Measurements from ENCODE around the gene SCAF8.

The SCAF8 gene

GRCh38 chr6:154835307-154835706, 102.1 kb downstream of the SCAF8 start:
- no peak for DNase-seq
- H3K27ac Mint-ChIP-seq: no peak overlapping the region
- no peaks in the 10 kb centered on the region for H3K27me3 Mint-ChIP-seq
- H3K4me1 Mint-ChIP-seq: peaks cover 14% of the 10 kb centered on the region
- ATAC-seq: no peak
- H3K4me3 Mint-ChIP-seq: no peak overlapping the region
- H3K9me3 Mint-ChIP-seq: no peaks in the 10 kb centered on the region

GRCh38 chr6:154839546-154839945, 106.3 kb downstream of the SCAF8 start:
- Mint-ChIP-seq H3K4me1 (peaks cover 11% of the 10 kb centered on the region), H3K4me3 (no peak overlapping the region), H3K9me3 (no peaks in the 10 kb centered on the region), H3K27ac (peak overlapping the region in 1 of 2 donors; percentile 22), H3K27me3 (no peaks in the 10 kb centered on the region)
- no peak for DNase-seq
- ATAC-seq: no peak

- peaks cover 10% of the 10 kb centered on the region for H3K4me1 Mint-ChIP-seq
- ATAC-seq (no peak), DNase-seq (no peak)
- no peaks in the 10 kb centered on the region for H3K27me3 Mint-ChIP-seq
- no peak overlapping the region for H3K4me3 Mint-ChIP-seq
- no peaks in the 10 kb centered on the region for H3K9me3 Mint-ChIP-seq
- H3K27ac Mint-ChIP-seq: no peak overlapping the region
Measured at GRCh38 chr6:154840363-154840762, 107.1 kb downstream of the SCAF8 start.

GRCh38 chr6:154841109-154841508, 107.9 kb downstream of the SCAF8 start:
- DNase-seq (no peak), ATAC-seq (no peak)
- no peak overlapping the region for H3K27ac Mint-ChIP-seq
- no peak overlapping the region for H3K4me3 Mint-ChIP-seq
- peaks cover 10% of the 10 kb centered on the region for H3K4me1 Mint-ChIP-seq
- H3K27me3 Mint-ChIP-seq: no peaks in the 10 kb centered on the region
- no peaks in the 10 kb centered on the region for H3K9me3 Mint-ChIP-seq

GRCh38 chr6:154842833-154843232, 109.6 kb downstream of the SCAF8 start:
- Mint-ChIP-seq H3K9me3 (no peaks in the 10 kb centered on the region), H3K4me3 (no peak overlapping the region), H3K27ac (no peak overlapping the region), H3K27me3 (no peaks in the 10 kb centered on the region), H3K4me1 (peaks cover 16% of the 10 kb centered on the region)
- DNase-seq: no peak
- no peak for ATAC-seq

GRCh38 chr6:154847318-154847717, 114.1 kb downstream of the SCAF8 start:
- H3K9me3 Mint-ChIP-seq: no peaks in the 10 kb centered on the region
- H3K27me3 Mint-ChIP-seq: no peaks in the 10 kb centered on the region
- no peak overlapping the region for H3K27ac Mint-ChIP-seq
- peaks cover 16% of the 10 kb centered on the region for H3K4me1 Mint-ChIP-seq
- no peak overlapping the region for H3K4me3 Mint-ChIP-seq
- DNase-seq (no peak), ATAC-seq (no peak)

- Mint-ChIP-seq H3K4me1 (peaks cover 12% of the 10 kb centered on the region), H3K27me3 (no peaks in the 10 kb centered on the region), H3K27ac (no peak overlapping the region), H3K4me3 (no peak overlapping the region), H3K9me3 (no peaks in the 10 kb centered on the region)
- no peak for DNase-seq
- ATAC-seq: no peak
Measured at GRCh38 chr6:154848580-154848979, 115.4 kb downstream of the SCAF8 start.

GRCh38 chr6:154849475-154849874, 116.3 kb downstream of the SCAF8 start:
- H3K4me3 Mint-ChIP-seq: no peak overlapping the region
- DNase-seq: no peak
- H3K27ac Mint-ChIP-seq: no peak overlapping the region
- no peaks in the 10 kb centered on the region for H3K9me3 Mint-ChIP-seq
- peaks cover 6% of the 10 kb centered on the region for H3K4me1 Mint-ChIP-seq
- H3K27me3 Mint-ChIP-seq: no peaks in the 10 kb centered on the region
- ATAC-seq: no peak

- no peaks in the 10 kb centered on the region for H3K27me3 Mint-ChIP-seq
- H3K4me3 Mint-ChIP-seq: no peak overlapping the region
- DNase-seq (no peak), ATAC-seq (no peak)
- H3K9me3 Mint-ChIP-seq: no peaks in the 10 kb centered on the region
- H3K4me1 Mint-ChIP-seq: no peaks in the 10 kb centered on the region
- H3K27ac Mint-ChIP-seq: no peak overlapping the region
Measured at GRCh38 chr6:154852687-154853086, 119.5 kb downstream of the SCAF8 start.

- Mint-ChIP-seq H3K4me3 (no peak overlapping the region), H3K27ac (no peak overlapping the region), H3K27me3 (no peaks in the 10 kb centered on the region), H3K4me1 (no peaks in the 10 kb centered on the region), H3K9me3 (no peaks in the 10 kb centered on the region)
- no peak for DNase-seq
- peak; percentile 35 for ATAC-seq
Measured at GRCh38 chr6:154857529-154857928, 124.3 kb downstream of the SCAF8 start.

GRCh38 chr6:154861825-154862224, 128.6 kb downstream of the SCAF8 start:
- DNase-seq: no peak
- no peak overlapping the region for H3K27ac Mint-ChIP-seq

GRCh38 chr6:154862536-154862935, 129.3 kb downstream of the SCAF8 start:
- no peaks in the 10 kb centered on the region for H3K9me3 Mint-ChIP-seq
- H3K4me1 Mint-ChIP-seq: peaks cover 6% of the 10 kb centered on the region
- H3K4me3 Mint-ChIP-seq: no peak overlapping the region
- no peaks in the 10 kb centered on the region for H3K27me3 Mint-ChIP-seq
- DNase-seq: no peak
- ATAC-seq: no peak
- H3K27ac Mint-ChIP-seq: no peak overlapping the region

More at GRCh38 chr6:154861825-154862224, 128.6 kb downstream of the SCAF8 start:
- Mint-ChIP-seq H3K9me3 (no peaks in the 10 kb centered on the region), H3K4me3 (no peak overlapping the region), H3K27me3 (no peaks in the 10 kb centered on the region), H3K4me1 (peaks cover 6% of the 10 kb centered on the region)
- no peak for ATAC-seq

- H3K27me3 Mint-ChIP-seq: no peaks in the 10 kb centered on the region
- H3K4me1 Mint-ChIP-seq: peaks cover 11% of the 10 kb centered on the region
- no peaks in the 10 kb centered on the region for H3K9me3 Mint-ChIP-seq
- H3K4me3 Mint-ChIP-seq: no peak overlapping the region
- DNase-seq: no peak
- no peak for ATAC-seq
- no peak overlapping the region for H3K27ac Mint-ChIP-seq
Measured at GRCh38 chr6:154864066-154864430, 130.8 kb downstream of the SCAF8 start.

GRCh38 chr6:154865291-154865690, 132.1 kb downstream of the SCAF8 start:
- H3K27me3 Mint-ChIP-seq: no peaks in the 10 kb centered on the region
- peaks cover 11% of the 10 kb centered on the region for H3K4me1 Mint-ChIP-seq
- H3K4me3 Mint-ChIP-seq: no peak overlapping the region
- no peak overlapping the region for H3K27ac Mint-ChIP-seq
- no peak for ATAC-seq
- DNase-seq: no peak
- H3K9me3 Mint-ChIP-seq: no peaks in the 10 kb centered on the region

GRCh38 chr6:154868143-154868594, 135.0 kb downstream of the SCAF8 start:
- Mint-ChIP-seq H3K4me1 (peaks cover 11% of the 10 kb centered on the region), H3K27ac (no peak overlapping the region), H3K9me3 (no peaks in the 10 kb centered on the region), H3K27me3 (no peaks in the 10 kb centered on the region), H3K4me3 (no peak overlapping the region)
- no peak for ATAC-seq
- DNase-seq: no peak

- Mint-ChIP-seq H3K9me3 (no peaks in the 10 kb centered on the region), H3K4me3 (no peak overlapping the region), H3K4me1 (peaks cover 5% of the 10 kb centered on the region), H3K27me3 (no peaks in the 10 kb centered on the region), H3K27ac (no peak overlapping the region)
- DNase-seq (no peak), ATAC-seq (no peak)
Measured at GRCh38 chr6:154872542-154873114, 139.4 kb downstream of the SCAF8 start.

GRCh38 chr6:154873546-154873945, 140.3 kb downstream of the SCAF8 start:
- Mint-ChIP-seq H3K27me3 (no peaks in the 10 kb centered on the region), H3K27ac (no peak overlapping the region), H3K4me1 (peaks cover under 1% of the 10 kb centered on the region), H3K9me3 (no peaks in the 10 kb centered on the region), H3K4me3 (no peak overlapping the region)
- no peak for DNase-seq
- no peak for ATAC-seq

Data from stimulated activated naive CD8-positive, alpha-beta T cell treated with anti-CD3 and anti-CD28 coated beads, Interleukin-15, amount 100 ng/mL, for 72 hours (primary cell).